ENCODE data around the gene EPHA3. TPM values are rescaled to one million over a fixed set of nuclear protein-coding genes. Genes with fewer than 3 reads are reported as not detected.
A peak's percentile ranks its signal among the peaks of the same experiment; 100 is the strongest.

EPHA3 gene
- total RNA-seq: 1 to 10 TPM; 2.2 to 9.4 (median 4.4) TPM
- polyA plus RNA-seq: 1 to 10 TPM; 1.0 to 1.3 TPM
- long read RNA-seq, donor 1, full-length matches to known transcripts: 1 of 2 reads
- long read RNA-seq, donor 1, partial matches to known transcripts: 0 of 2 reads
- long read RNA-seq, donor 1, other reads (novel, unspliced or antisense): 1 of 2 reads
- long read RNA-seq, donor 2: 0 reads
- long read RNA-seq, donor 3, full-length matches to known transcripts: 1 of 4 reads
- long read RNA-seq, donor 3, partial matches to known transcripts: 2 of 4 reads
- long read RNA-seq, donor 3, other reads (novel, unspliced or antisense): 1 of 4 reads

- intact Hi-C loops (cut with DNase I): loop anchor here in 5 of 10 donors (10.0 kb wide), 3 partner anchors 143 to 903 kb away; no protein-coding TSS in a partner anchor
- Histone ChIP-seq H3K4me1 (peaks cover 0 to 14% (median 0%) of the 10 kb centered on the region in 12 donors), H3K9me3 (no peaks in the 10 kb centered on the region), H3K36me3 (no peaks in the 10 kb centered on the region), H3K27me3 (peaks cover 0 to 18% (median 0%) of the 10 kb centered on the region in 9 donors), H3K27ac (peak within 1 kb of the TSS in 8 of 12 donors; percentile 12 to 60 (median 25)), H3K4me3 (peak within 1 kb of the TSS; percentile 34 to 71 (median 58))
- TF ChIP-seq POLR2A (IDR thresholded peaks at IDR 0.05) (peak in 1 of 2 donors; percentile 35), CTCF (IDR thresholded peaks at IDR 0.05) (no peak)
- WGBS, 4 donors: 2 to 3% (median 2%) methylated on average over 29 to 32 of the region's 32 CpGs
- DNase-seq: peak; percentile 72 to 84 (median 82)
- peak; percentile 73 to 97 (median 94) for ATAC-seq
Observed at GRCh38 chr3:89107461-89108290, at the start of gene EPHA3. TSS of gene EPHA3 (plus strand) at chr3:89107621. CDS start at chr3:89107749, 128 bp downstream.

GRCh38 chr3:89058371-89058770, 49.0 kb upstream of the EPHA3 start:
- TF ChIP-seq POLR2A (IDR thresholded peaks at IDR 0.05) (no peak), CTCF (IDR thresholded peaks at IDR 0.05) (no peak)
- DNase-seq (no peak), ATAC-seq (no peak)
- Histone ChIP-seq H3K36me3 (no peaks in the 10 kb centered on the region), H3K4me1 (no peaks in the 10 kb centered on the region), H3K9me3 (no peaks in the 10 kb centered on the region), H3K27ac (no peak overlapping the region), H3K4me3 (no peak overlapping the region), H3K27me3 (no peaks in the 10 kb centered on the region)
- intact Hi-C loops (cut with DNase I): no loop called here
- WGBS, 4 donors: 79 to 85% (median 80%) methylated on average over 2 of the region's 2 CpGs

GRCh38 chr3:89059211-89059925, 48.1 kb upstream of the EPHA3 start:
- H3K36me3 ChIP-seq: no peaks in the 10 kb centered on the region
- no peak overlapping the region for H3K27ac ChIP-seq
- H3K4me1 ChIP-seq: no peaks in the 10 kb centered on the region
- H3K4me3 ChIP-seq: no peak overlapping the region
- no peaks in the 10 kb centered on the region for H3K9me3 ChIP-seq
- intact Hi-C loops (cut with DNase I): no loop called here
- DNase-seq (peak in 2 of 5 donors; percentile 21 to 22), ATAC-seq (peak; percentile 41 to 61 (median 46))
- TF ChIP-seq CTCF (IDR thresholded peaks at IDR 0.05) (no peak), POLR2A (IDR thresholded peaks at IDR 0.05) (no peak)
- WGBS, 4 donors: 61 to 80% (median 75%) methylated on average over 5 of the region's 5 CpGs
- H3K27me3 ChIP-seq: no peaks in the 10 kb centered on the region
